Measurements from ENCODE around the gene MFNG.

DNA sequence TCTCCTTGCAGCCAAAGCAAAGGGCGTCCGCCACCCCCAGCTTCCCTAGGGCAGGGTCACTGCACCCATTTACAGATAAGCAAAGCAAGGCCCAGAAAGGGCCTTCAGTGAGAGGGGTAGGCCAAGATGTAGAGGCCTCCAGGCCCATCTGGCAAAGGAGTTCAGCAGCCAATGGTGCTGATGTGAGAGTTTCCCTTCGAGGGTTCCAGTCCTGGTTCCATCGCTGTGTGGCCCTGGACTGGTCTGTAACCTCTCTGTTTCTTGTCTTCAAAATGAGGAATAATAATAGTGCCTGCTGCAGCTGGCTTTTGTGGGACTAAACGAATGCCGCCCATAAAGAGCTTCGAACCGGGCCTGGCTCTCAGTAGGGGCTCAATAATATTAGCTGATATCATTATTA, 62.9 kb downstream of the MFNG start:
- TF ChIP-seq, protein P1, sequence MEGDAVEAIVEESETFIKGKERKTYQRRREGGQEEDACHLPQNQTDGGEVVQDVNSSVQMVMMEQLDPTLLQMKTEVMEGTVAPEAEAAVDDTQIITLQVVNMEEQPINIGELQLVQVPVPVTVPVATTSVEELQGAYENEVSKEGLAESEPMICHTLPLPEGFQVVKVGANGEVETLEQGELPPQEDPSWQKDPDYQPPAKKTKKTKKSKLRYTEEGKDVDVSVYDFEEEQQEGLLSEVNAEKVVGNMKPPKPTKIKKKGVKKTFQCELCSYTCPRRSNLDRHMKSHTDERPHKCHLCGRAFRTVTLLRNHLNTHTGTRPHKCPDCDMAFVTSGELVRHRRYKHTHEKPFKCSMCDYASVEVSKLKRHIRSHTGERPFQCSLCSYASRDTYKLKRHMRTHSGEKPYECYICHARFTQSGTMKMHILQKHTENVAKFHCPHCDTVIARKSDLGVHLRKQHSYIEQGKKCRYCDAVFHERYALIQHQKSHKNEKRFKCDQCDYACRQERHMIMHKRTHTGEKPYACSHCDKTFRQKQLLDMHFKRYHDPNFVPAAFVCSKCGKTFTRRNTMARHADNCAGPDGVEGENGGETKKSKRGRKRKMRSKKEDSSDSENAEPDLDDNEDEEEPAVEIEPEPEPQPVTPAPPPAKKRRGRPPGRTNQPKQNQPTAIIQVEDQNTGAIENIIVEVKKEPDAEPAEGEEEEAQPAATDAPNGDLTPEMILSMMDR (IDR thresholded peaks at IDR 0.05) = no peak
- no peak for TF ChIP-seq POLR2A (IDR thresholded peaks at IDR 0.05)
